SK-N-SH treated with all-trans-retinoic acid at 6 μM for 48 hours (cell line): ENCODE results near the gene NRXN3.

Experiments
- ATAC-seq: fragments of 200-7000 bp; cut with Tn5 transposase; 3 replicates; pipeline ENCODE4 v1.9.1; 2020; ENCODE audit warnings: mild to moderate bottlenecking, moderate library complexity
- ARNTL ChIP-seq: fragments of 450-650 bp; formaldehyde crosslinking; IDR thresholded peaks from 2 replicates; pipeline ENCODE4 v1.5.0; 2020; ENCODE audit warnings: low read depth, mild to moderate bottlenecking, moderate library complexity, borderline replicate concordance
- BACH2 ChIP-seq: fragments of 250-450 bp; sonication (Bioruptor Pico); IDR thresholded peaks from 2 replicates; pipeline ENCODE4 v1.9.0; 2021; ENCODE audit warnings: mild to moderate bottlenecking, borderline replicate concordance
- CREB5 ChIP-seq: fragments of 250-450 bp; sonication (Bioruptor Pico); IDR thresholded peaks from 2 replicates; pipeline ENCODE4 v1.5.1; 2020; ENCODE audit warnings: low read depth, mild to moderate bottlenecking, moderate library complexity
- CSDC2 ChIP-seq: fragments of 250-450 bp; sonication (Bioruptor Pico); IDR thresholded peaks from 2 replicates; pipeline ENCODE4 v1.5.0; 2020; ENCODE audit warnings: mild to moderate bottlenecking, moderate library complexity
- CSRNP3 ChIP-seq: fragments of 250-450 bp; sonication (Bioruptor Pico); IDR thresholded peaks from 2 replicates; pipeline ENCODE4 v1.5.1; 2021; ENCODE audit warnings: mild to moderate bottlenecking, moderate library complexity
- ESRRG ChIP-seq: fragments of 250-450 bp; sonication (Bioruptor Pico); IDR thresholded peaks from 2 replicates; pipeline ENCODE4 v1.6.1; 2021; ENCODE audit warnings: mild to moderate bottlenecking
- GLIS3 ChIP-seq: fragments of 250-450 bp; sonication (Bioruptor Pico); IDR thresholded peaks from 2 replicates; pipeline ENCODE4 v1.5.0; 2020; ENCODE audit warnings: mild to moderate bottlenecking, moderate library complexity
- OSR1 ChIP-seq: fragments of 250-450 bp; sonication (Bioruptor Pico); IDR thresholded peaks from 2 replicates; pipeline ENCODE4 v1.8.0; 2022; ENCODE audit warnings: moderate library complexity, mild to moderate bottlenecking, inconsistent platforms
- PPARA ChIP-seq: fragments of 250-450 bp; sonication (Bioruptor Pico); IDR thresholded peaks from 2 replicates; pipeline ENCODE4 v1.5.0; 2020; ENCODE audit warnings: mild to moderate bottlenecking, borderline replicate concordance
- RARB ChIP-seq: fragments of 250-450 bp; sonication (Bioruptor Pico); IDR thresholded peaks from 2 replicates; pipeline ENCODE4 v1.8.0; 2021; ENCODE audit warnings: mild to moderate bottlenecking, moderate library complexity
- SNAI2 ChIP-seq: fragments of 250-450 bp; sonication (Bioruptor Pico); IDR thresholded peaks from 2 replicates; pipeline ENCODE4 v1.5.0; 2020; ENCODE audit warnings: mild to moderate bottlenecking, moderate library complexity
- TOX ChIP-seq: fragments of 250-450 bp; sonication (Bioruptor Pico); IDR thresholded peaks from 2 replicates; pipeline ENCODE4 v1.8.0; 2021; ENCODE audit warnings: mild to moderate bottlenecking, moderate library complexity, borderline replicate concordance
- TSHZ2 ChIP-seq: fragments of 250-450 bp; sonication (Bioruptor Pico); IDR thresholded peaks from 2 replicates; pipeline ENCODE4 v1.5.0; 2020; ENCODE audit warnings: mild to moderate bottlenecking, moderate library complexity
- ZC3H10 ChIP-seq: fragments of 250-450 bp; sonication (Bioruptor Pico); IDR thresholded peaks from 2 replicates; pipeline ENCODE4 v1.5.1; 2021; ENCODE audit warnings: mild to moderate bottlenecking, moderate library complexity
- ZFP3 ChIP-seq: fragments of 250-450 bp; sonication (Bioruptor Pico); IDR thresholded peaks from 2 replicates; pipeline ENCODE4 v1.5.0; 2020; ENCODE audit warnings: mild to moderate bottlenecking, moderate library complexity
- ZFP30 ChIP-seq: fragments of 450-650 bp; formaldehyde crosslinking; IDR thresholded peaks from 2 replicates; pipeline ENCODE4 v1.5.0; 2022; ENCODE audit warnings: mild to moderate bottlenecking, moderate library complexity
- ZNF565 ChIP-seq: fragments of 450-650 bp; formaldehyde crosslinking; conservative IDR thresholded peaks from 2 replicates; pipeline ENCODE4 v1.5.0; 2020; ENCODE audit warnings: low read depth, mild to moderate bottlenecking, moderate library complexity
- ZNF8 ChIP-seq: fragments of 450-650 bp; formaldehyde crosslinking; IDR thresholded peaks from 2 replicates; pipeline ENCODE4 v1.5.0; 2020; ENCODE audit warnings: mild to moderate bottlenecking, moderate library complexity
- TF ChIP-seq, protein P1 (sequence below): fragments of 250-450 bp; sonication (Bioruptor Pico); IDR thresholded peaks from 2 replicates; pipeline ENCODE4 v1.8.0; 2020; ENCODE audit warnings: mild to moderate bottlenecking, moderate library complexity, borderline replicate concordance
- TF ChIP-seq, protein P2 (sequence below): fragments of 250-450 bp; sonication (Bioruptor Pico); IDR thresholded peaks from 2 replicates; pipeline ENCODE4 v1.8.0; 2021; ENCODE audit warnings: low read depth, mild to moderate bottlenecking, moderate library complexity, borderline replicate concordance

Gene NRXN3

GRCh38 chr14:79436335-79436734 is 1266.2 kb downstream of the NRXN3 start:
- ATAC-seq: no peak
- TF ChIP-seq, protein P1, sequence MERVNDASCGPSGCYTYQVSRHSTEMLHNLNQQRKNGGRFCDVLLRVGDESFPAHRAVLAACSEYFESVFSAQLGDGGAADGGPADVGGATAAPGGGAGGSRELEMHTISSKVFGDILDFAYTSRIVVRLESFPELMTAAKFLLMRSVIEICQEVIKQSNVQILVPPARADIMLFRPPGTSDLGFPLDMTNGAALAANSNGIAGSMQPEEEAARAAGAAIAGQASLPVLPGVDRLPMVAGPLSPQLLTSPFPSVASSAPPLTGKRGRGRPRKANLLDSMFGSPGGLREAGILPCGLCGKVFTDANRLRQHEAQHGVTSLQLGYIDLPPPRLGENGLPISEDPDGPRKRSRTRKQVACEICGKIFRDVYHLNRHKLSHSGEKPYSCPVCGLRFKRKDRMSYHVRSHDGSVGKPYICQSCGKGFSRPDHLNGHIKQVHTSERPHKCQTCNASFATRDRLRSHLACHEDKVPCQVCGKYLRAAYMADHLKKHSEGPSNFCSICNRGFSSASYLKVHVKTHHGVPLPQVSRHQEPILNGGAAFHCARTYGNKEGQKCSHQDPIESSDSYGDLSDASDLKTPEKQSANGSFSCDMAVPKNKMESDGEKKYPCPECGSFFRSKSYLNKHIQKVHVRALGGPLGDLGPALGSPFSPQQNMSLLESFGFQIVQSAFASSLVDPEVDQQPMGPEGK (CRISPR knock-in tag): no peak
- TF ChIP-seq PPARA (CRISPR knock-in tag): no peak
- TF ChIP-seq ZFP30 (CRISPR knock-in tag): no peak
- no peak for TF ChIP-seq CREB5 (CRISPR knock-in tag)
- TF ChIP-seq ESRRG (CRISPR knock-in tag): no peak
- no peak for TF ChIP-seq TOX (CRISPR knock-in tag)
- TF ChIP-seq SNAI2 (CRISPR knock-in tag): no peak
- TF ChIP-seq BACH2 (CRISPR knock-in tag): no peak
- TF ChIP-seq CSDC2 (CRISPR knock-in tag): no peak
- no peak for TF ChIP-seq ZNF8
- TF ChIP-seq RARB (CRISPR knock-in tag): no peak
- no peak for TF ChIP-seq GLIS3 (CRISPR knock-in tag)
- TF ChIP-seq TSHZ2 (CRISPR knock-in tag): no peak
- no peak for TF ChIP-seq CSRNP3 (CRISPR knock-in tag)
- no peak for TF ChIP-seq ARNTL (CRISPR knock-in tag)

DNA sequence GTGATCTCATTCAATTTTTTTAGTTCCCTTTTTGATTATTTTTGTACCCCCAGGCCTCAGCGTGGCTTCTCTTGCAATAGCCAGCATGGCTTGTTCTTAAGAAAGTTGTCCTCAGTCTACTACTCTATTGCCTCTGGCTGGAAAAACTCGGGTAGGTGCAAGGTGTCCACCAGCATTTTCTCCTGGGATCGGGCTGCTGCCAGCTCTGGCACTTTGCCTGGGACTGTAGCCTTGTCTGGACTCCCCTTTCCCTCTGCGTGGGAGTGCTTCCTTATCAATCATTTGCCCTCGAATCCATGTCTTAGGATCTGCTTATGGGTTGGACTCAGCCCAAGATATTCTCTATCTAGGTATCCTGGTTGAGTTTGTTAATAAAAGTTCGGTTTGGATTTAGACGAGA is 1267.8 kb downstream of the NRXN3 start:
- no peak for ATAC-seq
- TF ChIP-seq ZFP30 (CRISPR knock-in tag) (no peak), OSR1 (no peak)

DNA sequence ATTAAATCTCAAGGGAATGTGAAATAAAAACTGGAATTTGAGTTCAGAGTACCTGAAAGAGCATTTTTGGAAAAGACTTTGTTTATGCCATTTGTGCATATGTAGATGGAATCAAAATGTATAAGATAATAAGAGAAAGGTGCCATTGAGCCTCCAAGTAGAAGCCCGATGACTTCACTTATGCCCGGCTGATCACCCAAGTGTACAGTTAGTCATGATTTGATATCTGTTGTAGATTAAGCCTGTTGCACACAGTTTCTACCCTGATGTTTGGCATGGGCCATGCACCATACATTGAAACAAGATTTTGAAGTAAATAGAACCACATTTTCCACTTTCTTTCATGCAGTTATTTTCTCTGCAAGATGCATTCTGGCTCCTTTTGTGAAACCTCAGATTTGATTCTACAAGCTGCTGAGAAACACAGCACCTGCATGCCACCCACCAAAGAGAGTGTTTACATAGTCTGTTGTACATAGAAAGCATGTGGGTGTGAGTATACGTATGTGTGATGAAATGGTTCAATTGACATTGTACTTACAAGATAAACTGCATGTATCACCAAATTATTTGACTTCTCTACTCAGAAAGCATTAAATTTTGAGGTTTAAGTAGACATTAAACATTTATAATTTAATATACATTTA is 1268.6 kb downstream of the NRXN3 start:
- no peak for ATAC-seq
- TF ChIP-seq OSR1 (no peak), CSDC2 (CRISPR knock-in tag) (no peak), CSRNP3 (CRISPR knock-in tag) (no peak), ARNTL (CRISPR knock-in tag) (no peak), ZNF565 (CRISPR knock-in tag) (no peak), ZFP3 (CRISPR knock-in tag) (no peak), ZC3H10 (CRISPR knock-in tag) (no peak), CREB5 (CRISPR knock-in tag) (no peak), TSHZ2 (CRISPR knock-in tag) (no peak)
- TF ChIP-seq, protein P2, sequence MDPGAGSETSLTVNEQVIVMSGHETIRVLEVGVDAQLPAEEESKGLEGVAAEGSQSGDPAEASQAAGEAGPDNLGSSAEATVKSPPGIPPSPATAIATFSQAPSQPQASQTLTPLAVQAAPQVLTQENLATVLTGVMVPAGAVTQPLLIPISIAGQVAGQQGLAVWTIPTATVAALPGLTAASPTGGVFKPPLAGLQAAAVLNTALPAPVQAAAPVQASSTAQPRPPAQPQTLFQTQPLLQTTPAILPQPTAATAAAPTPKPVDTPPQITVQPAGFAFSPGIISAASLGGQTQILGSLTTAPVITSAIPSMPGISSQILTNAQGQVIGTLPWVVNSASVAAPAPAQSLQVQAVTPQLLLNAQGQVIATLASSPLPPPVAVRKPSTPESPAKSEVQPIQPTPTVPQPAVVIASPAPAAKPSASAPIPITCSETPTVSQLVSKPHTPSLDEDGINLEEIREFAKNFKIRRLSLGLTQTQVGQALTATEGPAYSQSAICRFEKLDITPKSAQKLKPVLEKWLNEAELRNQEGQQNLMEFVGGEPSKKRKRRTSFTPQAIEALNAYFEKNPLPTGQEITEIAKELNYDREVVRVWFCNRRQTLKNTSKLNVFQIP (CRISPR knock-in tag): no peak
